Cardiac muscle cell (in vitro differentiated cells and primary cell): Measurements from ENCODE around the gene UGT1A3. TPM values are rescaled to one million over a fixed set of nuclear protein-coding genes. Genes with fewer than 3 reads are reported as not detected.
"Not testable (repeated sequence)": the region's sequence is repeated elsewhere in the genome, so short reads cannot be mapped to it uniquely, and the experiment has no call there.

ENCODE experiments used
- DNase-seq, 2 donors: peaks; one replicate each; pipeline versions ENCODE4 v3.0.0 to v3.0.0-alpha.2; 2010 to 2017; ENCODE audit warnings: low read depth in 1 of 2, low spot score in 1 of 2
- H3K27ac ChIP-seq: fragments of 200-600 bp; sonication (generic); 2 replicates; pipeline ENCODE4 v1.5.1; 2016
- H3K27me3 ChIP-seq: fragments of 200-600 bp; sonication (generic); 2 replicates; pipeline ENCODE4 v1.6.0; 2016; ENCODE audit warnings: control low read depth
- H3K36me3 ChIP-seq: fragments of 200-600 bp; sonication (generic); 2 replicates; pipeline ENCODE4 v1.5.1; 2016; ENCODE audit warnings: control low read depth
- H3K4me1 ChIP-seq: fragments of 200-600 bp; sonication (generic); 2 replicates; pipeline ENCODE4 v1.8.1; 2017; ENCODE audit warnings: low read depth, mild to moderate bottlenecking, mixed run types
- H3K4me3 ChIP-seq: fragments of 200-600 bp; sonication (generic); 2 replicates; pipeline ENCODE4 v1.5.1; 2016; ENCODE audit warnings: mild to moderate bottlenecking
- H3K9me3 ChIP-seq: fragments of 200-600 bp; sonication (generic); 2 replicates; pipeline ENCODE4 v1.5.1; 2017; ENCODE audit warnings: low read depth, mild to moderate bottlenecking, control low read depth
- polyA plus RNA-seq: library from polyadenylated mRNA; unstranded; fragments of >200 nt; fragmentation: Nextera tagmentation; extraction: Ambion mirVana; gene quantifications from 2 replicates; pipeline ENCODE4 v1.2.1, GENCODE V29; 2016
- total RNA-seq: library from RNA; depleted of rRNA; stranded (reverse); fragments of >200 nt; gene quantifications from 2 replicates; pipeline ENCODE4 v1.2.3, GENCODE V29; 2016
- TF ChIP-seq, protein P1 (sequence below): IDR thresholded peaks from 2 replicates; pipeline ENCODE4 v1.5.1; 2012; ENCODE audit warnings: low read depth, mild to moderate bottlenecking, low read length

Gene UGT1A3
- total and polyA plus RNA-seq, 2 experiments from 2014 or later = not detected

DNA sequence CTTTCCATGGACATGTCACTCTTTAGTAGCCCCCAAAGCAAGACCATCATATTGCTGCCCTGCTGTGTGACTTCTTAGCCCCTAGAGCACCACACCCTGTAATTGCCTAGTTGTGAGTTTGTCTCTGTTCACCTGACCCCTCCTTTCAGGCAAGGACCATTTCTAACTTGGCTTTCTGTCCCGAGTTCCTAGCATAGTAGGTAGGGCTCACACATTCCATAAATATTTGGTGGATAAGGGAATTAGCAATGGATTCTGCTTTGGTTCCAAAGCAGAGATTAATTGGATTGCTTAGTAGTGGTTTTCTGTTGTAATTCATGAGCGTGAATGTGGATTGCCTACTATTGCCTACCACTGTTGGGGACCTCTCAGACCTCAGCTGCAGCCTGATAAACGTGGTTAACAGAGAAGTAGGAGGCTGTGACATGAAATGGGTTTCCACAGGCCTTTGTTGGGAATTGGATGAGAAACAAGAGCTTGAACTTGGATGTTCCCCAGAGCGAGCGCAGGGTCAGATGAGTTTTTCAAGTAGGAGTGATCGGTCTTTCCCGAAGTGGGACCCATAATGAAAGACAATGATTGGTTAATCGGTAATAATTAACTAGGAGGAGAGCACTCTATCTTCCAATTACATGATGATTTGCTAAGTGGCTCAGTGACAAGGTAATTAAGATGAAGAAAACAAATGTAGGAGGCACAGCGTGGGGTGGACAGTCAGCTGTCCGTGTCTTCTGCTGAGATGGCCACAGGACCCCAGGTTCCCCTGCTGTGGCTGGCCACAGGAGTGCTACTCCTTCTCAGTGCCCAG, 17.8 kb downstream of the UGT1A3 start:
- no peaks in the 10 kb centered on the region for H3K36me3 ChIP-seq
- DNase-seq = peak in 1 of 2 donors; percentile 39
- H3K4me1 ChIP-seq = no peaks in the 10 kb centered on the region
- H3K9me3 ChIP-seq = no peaks in the 10 kb centered on the region
- no peaks in the 10 kb centered on the region for H3K27me3 ChIP-seq
- no peak overlapping the region for H3K27ac ChIP-seq
- TF ChIP-seq, protein P1, sequence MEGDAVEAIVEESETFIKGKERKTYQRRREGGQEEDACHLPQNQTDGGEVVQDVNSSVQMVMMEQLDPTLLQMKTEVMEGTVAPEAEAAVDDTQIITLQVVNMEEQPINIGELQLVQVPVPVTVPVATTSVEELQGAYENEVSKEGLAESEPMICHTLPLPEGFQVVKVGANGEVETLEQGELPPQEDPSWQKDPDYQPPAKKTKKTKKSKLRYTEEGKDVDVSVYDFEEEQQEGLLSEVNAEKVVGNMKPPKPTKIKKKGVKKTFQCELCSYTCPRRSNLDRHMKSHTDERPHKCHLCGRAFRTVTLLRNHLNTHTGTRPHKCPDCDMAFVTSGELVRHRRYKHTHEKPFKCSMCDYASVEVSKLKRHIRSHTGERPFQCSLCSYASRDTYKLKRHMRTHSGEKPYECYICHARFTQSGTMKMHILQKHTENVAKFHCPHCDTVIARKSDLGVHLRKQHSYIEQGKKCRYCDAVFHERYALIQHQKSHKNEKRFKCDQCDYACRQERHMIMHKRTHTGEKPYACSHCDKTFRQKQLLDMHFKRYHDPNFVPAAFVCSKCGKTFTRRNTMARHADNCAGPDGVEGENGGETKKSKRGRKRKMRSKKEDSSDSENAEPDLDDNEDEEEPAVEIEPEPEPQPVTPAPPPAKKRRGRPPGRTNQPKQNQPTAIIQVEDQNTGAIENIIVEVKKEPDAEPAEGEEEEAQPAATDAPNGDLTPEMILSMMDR = no peak
- no peak overlapping the region for H3K4me3 ChIP-seq

GRCh38 chr2:233747283-233747544, 18.4 kb downstream of the UGT1A3 start:
- H3K4me1 ChIP-seq = no peaks in the 10 kb centered on the region
- no peak for DNase-seq
- H3K4me3 ChIP-seq = no peak overlapping the region
- H3K9me3 ChIP-seq = no peaks in the 10 kb centered on the region
- no peaks in the 10 kb centered on the region for H3K36me3 ChIP-seq
- no peak overlapping the region for H3K27ac ChIP-seq
- no peaks in the 10 kb centered on the region for H3K27me3 ChIP-seq
- TF ChIP-seq, protein P1 = no peak

DNA sequence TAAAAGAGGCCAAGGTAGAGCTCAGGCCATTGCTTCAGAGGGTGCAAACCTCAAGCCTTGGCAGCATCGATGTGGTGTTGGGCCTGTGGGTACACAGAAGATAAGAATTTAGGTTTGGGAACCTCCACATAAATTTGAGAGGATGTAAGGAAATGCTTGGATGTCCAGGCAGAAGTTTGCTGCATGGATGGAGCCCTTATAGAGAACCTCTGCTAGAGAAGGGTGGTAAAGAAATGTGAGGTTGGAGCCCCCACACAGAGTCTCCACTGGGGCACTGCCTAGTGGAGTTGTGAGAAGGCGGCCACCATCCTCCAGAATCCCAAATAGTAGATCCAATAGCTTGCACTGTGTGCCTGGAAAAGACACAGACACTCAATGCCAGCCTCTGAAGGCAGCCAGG, 21.8 kb downstream of the UGT1A3 start:
- H3K4me1 ChIP-seq, H3K36me3 ChIP-seq, H3K27ac ChIP-seq, DNase-seq, H3K27me3 ChIP-seq, H3K4me3 ChIP-seq, H3K9me3 ChIP-seq: not testable (repeated sequence)

GRCh38 chr2:233751212-233752009, 22.6 kb downstream of the UGT1A3 start:
- not testable (repeated sequence) for H3K27ac ChIP-seq, DNase-seq, H3K27me3 ChIP-seq, H3K4me1 ChIP-seq, H3K36me3 ChIP-seq, H3K4me3 ChIP-seq, H3K9me3 ChIP-seq

- Histone ChIP-seq H3K27ac (no peak overlapping the region), H3K9me3 (no peaks in the 10 kb centered on the region)
- TF ChIP-seq, protein P1 = no peak
Measured at GRCh38 chr2:233754872-233755611, 26.2 kb downstream of the UGT1A3 start.

GRCh38 chr2:233756429-233757081, 27.7 kb downstream of the UGT1A3 start:
- Histone ChIP-seq H3K27ac (no peak overlapping the region), H3K4me1 (no peaks in the 10 kb centered on the region), H3K4me3 (no peak overlapping the region), H3K36me3 (no peaks in the 10 kb centered on the region), H3K9me3 (no peaks in the 10 kb centered on the region), H3K27me3 (no peaks in the 10 kb centered on the region)
- TF ChIP-seq, protein P1 = no peak
- DNase-seq = no peak

More at GRCh38 chr2:233754872-233755611, 26.2 kb downstream of the UGT1A3 start:
- Histone ChIP-seq H3K27me3 (no peaks in the 10 kb centered on the region), H3K4me3 (no peak overlapping the region), H3K36me3 (no peaks in the 10 kb centered on the region), H3K4me1 (no peaks in the 10 kb centered on the region)
- no peak for DNase-seq
